ENCODE data around the gene FAM216A.

The FAM216A gene

GRCh38 chr12:110538869-110539622 lies 70.4 kb downstream of the FAM216A start:
- no peak for DNase-seq (ENCODE audit: low read depth in 2 of 2)

Data from fibroblast of skin of left quadriceps (primary cell).